ENCODE data around the gene GRM7. TPM values are rescaled to one million over a fixed set of nuclear protein-coding genes. Genes with fewer than 3 reads are reported as not detected.

Gene GRM7
- total and polyA plus RNA-seq, 2 donors (not counting 1 experiment from before 2014, with no cell fraction given): not detected

- no peaks in the 10 kb centered on the region for H3K27me3 Mint-ChIP-seq
- ChIA-PET POLR2A (no interaction called here), CTCF (no interaction called here)
- H4K20me1 ChIP-seq (ENCODE audit: control insufficient read depth, insufficient read depth, low read length, poor library complexity, severe bottlenecking): no peaks in the 10 kb centered on the region
- no peaks in the 10 kb centered on the region for H3K36me3 ChIP-seq (replicated peaks in 1 of 2; ENCODE audit: control extremely low read depth in 1 of 2, control insufficient read depth in 1 of 2, extremely low read depth in 1 of 2, insufficient read depth in 2 of 2, low read length in 1 of 2)
- H3K4me1 ChIP-seq (ENCODE audit: control insufficient read depth in 2 of 2, insufficient read depth in 2 of 2, low read length in 2 of 2): no peaks in the 10 kb centered on the region
- H3K27ac ChIP-seq (ENCODE audit: low read length in 2 of 2): no peak overlapping the region
- no peaks in the 10 kb centered on the region for H3K79me2 ChIP-seq (ENCODE audit: control insufficient read depth, insufficient read depth, low read length)
- TF ChIP-seq EZH2 (IDR thresholded peaks at IDR 0.05; ENCODE audit: borderline replicate concordance, insufficient read depth, low read depth, low read length, poor library complexity, severe bottlenecking): no peak
- TF ChIP-seq CTCF (IDR thresholded peaks at IDR 0.05): no peak
- H3K4me3 Mint-ChIP-seq: no peak overlapping the region
- H3K9me3 ChIP-seq (ENCODE audit: control extremely low read depth in 1 of 3, control insufficient read depth in 2 of 3, insufficient read depth in 1 of 3, low read length in 2 of 3): no peaks in the 10 kb centered on the region
- H3K9me3 Mint-ChIP-seq (ENCODE audit: insufficient read depth): peaks cover 5% of the 10 kb centered on the region
- no peak for DNase-seq
- no peak overlapping the region for H3K27ac Mint-ChIP-seq
- H3K4me1 Mint-ChIP-seq: no peaks in the 10 kb centered on the region
- no peak for ATAC-seq (ENCODE audit: low read depth)
- H3K9ac ChIP-seq (ENCODE audit: low read length): no peak overlapping the region
- no peak overlapping the region for H3K4me2 ChIP-seq (replicated peaks; ENCODE audit: low read depth, low read length, poor library complexity, severe bottlenecking)
- no peak overlapping the region for H2AFZ ChIP-seq (ENCODE audit: insufficient read depth, low read depth, low read length, poor library complexity, severe bottlenecking)
- H3K4me3 ChIP-seq (ENCODE audit: control extremely low read depth in 1 of 5, extremely low read depth in 1 of 5, insufficient read depth in 1 of 5, low read depth in 2 of 5, low read length in 4 of 5): no peak overlapping the region
- H3K27me3 ChIP-seq (replicated peaks in 1 of 4; ENCODE audit: control extremely low read depth in 1 of 4, control insufficient read depth in 3 of 4, insufficient read depth in 4 of 4, low read length in 3 of 4): no peaks in the 10 kb centered on the region
- no CpG with 5 or more reads among the region's 2 CpGs for WGBS (ENCODE audit: insufficient coverage)
- intact Hi-C loops (cut with micrococcal nuclease): no loop called here
Observed at GRCh38 chr3:7489417-7489816, 628.5 kb downstream of the GRM7 start.

GRCh38 chr3:7498715-7499114 lies 637.8 kb downstream of the GRM7 start:
- no peak for DNase-seq
- intact Hi-C loops (cut with micrococcal nuclease): no loop called here

More at GRCh38 chr3:7498715-7499114, 637.8 kb downstream of the GRM7 start:
- ChIA-PET POLR2A (no interaction called here), CTCF (no interaction called here)
- no peaks in the 10 kb centered on the region for H3K4me1 Mint-ChIP-seq
- H3K27me3 ChIP-seq (replicated peaks in 1 of 4; ENCODE audit: control extremely low read depth in 1 of 4, control insufficient read depth in 3 of 4, insufficient read depth in 4 of 4, low read length in 3 of 4): no peaks in the 10 kb centered on the region
- H3K4me2 ChIP-seq (replicated peaks; ENCODE audit: low read depth, low read length, poor library complexity, severe bottlenecking): no peak overlapping the region
- no peaks in the 10 kb centered on the region for H3K27me3 Mint-ChIP-seq
- H3K9ac ChIP-seq (ENCODE audit: low read length): no peak overlapping the region
- H3K27ac Mint-ChIP-seq: no peak overlapping the region
- H3K4me3 ChIP-seq (ENCODE audit: control extremely low read depth in 1 of 5, extremely low read depth in 1 of 5, insufficient read depth in 1 of 5, low read depth in 2 of 5, low read length in 4 of 5): no peak overlapping the region
- H3K27ac ChIP-seq (ENCODE audit: low read length in 2 of 2): no peak overlapping the region
- ATAC-seq (ENCODE audit: low read depth): no peak
- no peak overlapping the region for H2AFZ ChIP-seq (ENCODE audit: insufficient read depth, low read depth, low read length, poor library complexity, severe bottlenecking)
- WGBS (ENCODE audit: insufficient coverage): 43% methylated on average over 1 of the region's 3 CpGs
- H3K9me3 Mint-ChIP-seq (ENCODE audit: insufficient read depth): peaks cover 7% of the 10 kb centered on the region
- no peaks in the 10 kb centered on the region for H3K9me3 ChIP-seq (ENCODE audit: control extremely low read depth in 1 of 3, control insufficient read depth in 2 of 3, insufficient read depth in 1 of 3, low read length in 2 of 3)
- H3K4me1 ChIP-seq (ENCODE audit: control insufficient read depth in 2 of 2, insufficient read depth in 2 of 2, low read length in 2 of 2): no peaks in the 10 kb centered on the region
- no peak overlapping the region for H3K4me3 Mint-ChIP-seq
- no peaks in the 10 kb centered on the region for H3K79me2 ChIP-seq (ENCODE audit: control insufficient read depth, insufficient read depth, low read length)
- no peaks in the 10 kb centered on the region for H4K20me1 ChIP-seq (ENCODE audit: control insufficient read depth, insufficient read depth, low read length, poor library complexity, severe bottlenecking)
- TF ChIP-seq CTCF (IDR thresholded peaks at IDR 0.05) (no peak), EZH2 (IDR thresholded peaks at IDR 0.05; ENCODE audit: borderline replicate concordance, insufficient read depth, low read depth, low read length, poor library complexity, severe bottlenecking) (no peak)
- H3K36me3 ChIP-seq (replicated peaks in 1 of 2; ENCODE audit: control extremely low read depth in 1 of 2, control insufficient read depth in 1 of 2, extremely low read depth in 1 of 2, insufficient read depth in 2 of 2, low read length in 1 of 2): no peaks in the 10 kb centered on the region
